Loucy (cell line): ENCODE measurements around the gene TTF2.

Experiments used
- CTCF ChIP-seq: fragments of 200-600 bp; sonication (generic); conservative IDR thresholded peaks from 2 replicates; pipeline ENCODE4 v1.5.1; 2014; ENCODE audit warnings: mild to moderate bottlenecking, antibody characterized with exemption, low read length
- EZH2phosphoT487 ChIP-seq: fragments of 200-600 bp; IDR thresholded peaks from 2 replicates; pipeline ENCODE4 v1.6.1; 2018; ENCODE audit warnings: antibody characterized with exemption, mild to moderate bottlenecking, moderate library complexity, borderline replicate concordance

- TF ChIP-seq CTCF (no peak), EZH2phosphoT487 (no peak)
Observed at GRCh38 chr1:117113199-117113598, 53.1 kb downstream of the TTF2 start.
